ENCODE results near the gene TRIM49C. TPM values are rescaled to one million over a fixed set of nuclear protein-coding genes. Genes with fewer than 3 reads are reported as not detected.
"Not testable (repeated sequence)": the region's sequence is repeated elsewhere in the genome, so short reads cannot be mapped to it uniquely, and the experiment has no call there.

TRIM49C gene
- polyA plus RNA-seq (2013, experiment 1 of 2; ENCODE audit: insufficient read length) = not detected
- polyA plus RNA-seq (2013, experiment 2 of 2; ENCODE audit: insufficient read length) = not detected

GRCh38 chr11:90030806-90031205, at the start of gene TRIM49C:
Gene TRIM49C (plus strand): TSS chr11:90031106. CDS start chr11:90035212, 4,106 bp downstream.
- not testable (repeated sequence) for DNase-seq

- DNase-seq = not testable (repeated sequence)
Measured at GRCh38 chr11:90024184-90024583, 6.7 kb upstream of the TRIM49C start.

- DNase-seq = not testable (repeated sequence)
Measured at GRCh38 chr11:90051591-90052209, 20.8 kb downstream of the TRIM49C start.

GRCh38 chr11:90052311-90052710, 21.4 kb downstream of the TRIM49C start:
- not testable (repeated sequence) for DNase-seq

GRCh38 chr11:90053545-90053944, 22.6 kb downstream of the TRIM49C start:
- DNase-seq = not testable (repeated sequence)

- DNase-seq = not testable (repeated sequence)
Measured at GRCh38 chr11:90085650-90086049, 54.7 kb downstream of the TRIM49C start, which contains the start of gene UBTFL1. Gene UBTFL1 (plus strand): TSS chr11:90085950. CDS start chr11:90085950, 0 bp downstream.

GRCh38 chr11:90088731-90089130, 57.8 kb downstream of the TRIM49C start:
- DNase-seq = not testable (repeated sequence)

All from fibroblast of skin of abdomen (primary cell).